HK-2 (cell line): Measurements from ENCODE around the gene CFAP61.
"Not testable (repeated sequence)": the region's sequence is repeated elsewhere in the genome, so short reads cannot be mapped to it uniquely, and the experiment has no call there.

ENCODE experiments used
- DNase-seq: peaks from one replicate; pipeline ENCODE4 v3.0.0-alpha.2; 2018; ENCODE audit not compliant: unreplicated experiment

The CFAP61 gene

GRCh38 chr20:20230741-20231140 lies 178.4 kb downstream of the CFAP61 start:
- DNase-seq = no peak

DNA sequence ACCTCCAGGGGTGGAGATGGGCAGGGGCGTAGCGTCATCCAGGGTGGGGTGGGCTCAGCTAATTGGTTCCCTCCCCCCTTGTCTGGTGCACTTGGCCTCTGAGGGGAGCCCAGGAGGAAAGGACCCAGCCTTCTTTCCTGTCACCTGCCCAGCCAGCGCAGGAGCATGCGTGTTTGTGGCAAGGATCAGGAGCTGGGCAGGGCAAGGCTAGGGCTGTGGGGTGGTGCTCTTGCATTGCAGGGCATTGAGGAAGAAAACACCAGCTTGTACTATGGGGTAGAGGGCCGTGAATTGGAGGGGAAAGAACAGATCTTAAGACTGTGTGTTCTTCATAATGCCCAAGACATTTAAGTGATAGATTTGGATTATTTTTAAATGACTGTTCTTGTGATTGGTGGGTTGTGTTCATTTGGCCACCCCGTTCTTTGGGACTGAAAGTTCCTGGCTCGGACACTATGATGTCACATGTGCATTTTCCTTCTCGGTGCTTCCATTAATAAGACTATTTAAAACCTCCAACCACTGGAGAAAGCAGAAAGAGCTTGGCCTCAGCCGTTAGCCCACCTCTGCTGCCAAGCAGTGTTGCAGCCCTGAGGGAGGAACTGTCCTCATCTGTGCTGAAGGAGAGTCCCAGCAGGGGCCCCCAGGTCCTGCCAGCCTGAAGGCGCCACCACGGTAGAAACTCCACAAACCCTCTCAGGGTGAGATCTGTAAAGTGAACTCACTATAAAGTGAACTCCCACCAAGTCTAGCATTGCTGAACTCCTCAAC lies 179.4 kb downstream of the CFAP61 start:
- DNase-seq = no peak

- no peak for DNase-seq
Observed at GRCh38 chr20:20233041-20233514, 180.7 kb downstream of the CFAP61 start.

- DNase-seq = no peak
Observed at GRCh38 chr20:20235681-20236080, 183.3 kb downstream of the CFAP61 start.

- DNase-seq = peak; percentile 34
Observed at GRCh38 chr20:20237093-20237959, 185.0 kb downstream of the CFAP61 start.

DNA sequence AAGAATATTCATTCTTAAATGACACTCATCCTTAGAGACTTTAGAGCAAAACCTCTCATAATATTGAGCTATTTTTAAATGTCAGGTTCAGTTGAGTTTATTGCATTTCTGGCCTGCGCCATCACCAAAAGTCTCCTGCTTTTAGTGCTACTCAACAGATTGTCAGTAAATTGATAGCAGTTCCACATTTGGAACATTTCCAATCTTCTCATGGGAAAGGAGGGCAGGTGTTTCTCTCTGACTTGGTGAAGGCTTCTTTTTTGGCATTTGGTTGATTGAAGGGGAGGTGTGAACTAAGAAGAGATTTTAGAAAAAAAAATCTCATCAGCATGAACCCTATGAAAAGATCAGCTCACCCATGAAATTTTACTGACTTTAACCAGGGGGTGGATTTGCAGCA lies 189.6 kb downstream of the CFAP61 start:
- DNase-seq = no peak

- not testable (repeated sequence) for DNase-seq
Observed at GRCh38 chr20:20244384-20244783, 192.1 kb downstream of the CFAP61 start.

DNA sequence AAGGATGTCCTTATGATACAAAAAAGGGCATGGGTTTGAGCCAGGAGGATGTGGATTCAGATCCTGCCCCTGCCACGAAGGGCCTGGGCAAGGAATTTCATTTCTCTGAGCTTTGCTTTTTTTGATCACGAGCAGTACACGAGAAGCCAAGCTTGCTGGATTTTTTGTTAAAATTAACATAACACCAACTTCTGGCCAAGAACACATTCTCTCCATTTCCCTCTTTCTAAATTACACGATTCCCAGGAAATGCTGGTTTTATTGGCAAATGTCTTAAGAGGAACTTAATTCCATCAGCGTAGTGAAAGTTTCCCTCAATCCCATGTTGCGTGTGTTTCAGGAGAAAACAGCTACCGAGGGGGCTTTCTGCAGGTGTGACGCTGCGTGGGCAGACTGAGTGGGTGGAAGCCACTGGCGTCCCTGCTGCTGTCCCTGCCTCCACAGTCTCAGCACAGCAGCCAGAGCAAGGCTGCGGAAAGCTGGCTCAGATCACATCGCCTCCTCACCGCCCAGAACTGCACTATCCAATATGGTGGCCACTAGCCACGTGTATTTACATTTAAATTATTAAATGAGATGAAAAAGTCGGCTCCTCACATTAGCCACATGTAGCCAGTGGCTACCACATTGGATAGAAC lies 194.8 kb downstream of the CFAP61 start:
- DNase-seq = no peak

- DNase-seq = no peak
Observed at GRCh38 chr20:20248620-20249200, 196.4 kb downstream of the CFAP61 start.

DNA sequence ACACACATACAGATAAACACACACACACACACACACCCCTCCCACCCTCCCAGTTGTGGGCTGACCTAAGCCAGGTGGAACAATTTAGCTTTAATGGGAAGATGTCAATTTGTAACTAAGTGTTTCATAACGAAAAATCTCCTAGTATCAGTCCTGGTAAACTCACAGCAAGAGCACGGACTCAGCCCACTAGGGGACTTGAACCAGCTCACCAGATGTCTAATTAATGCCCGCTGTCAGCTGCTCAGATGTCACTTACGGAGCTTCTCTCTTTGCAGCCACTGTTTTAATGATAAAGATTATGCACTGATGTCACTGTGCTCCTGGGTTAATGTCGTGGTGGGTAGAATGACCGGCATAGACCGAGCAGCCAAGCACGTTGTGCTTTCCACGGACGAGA lies 199.0 kb downstream of the CFAP61 start:
- no peak for DNase-seq

DNA sequence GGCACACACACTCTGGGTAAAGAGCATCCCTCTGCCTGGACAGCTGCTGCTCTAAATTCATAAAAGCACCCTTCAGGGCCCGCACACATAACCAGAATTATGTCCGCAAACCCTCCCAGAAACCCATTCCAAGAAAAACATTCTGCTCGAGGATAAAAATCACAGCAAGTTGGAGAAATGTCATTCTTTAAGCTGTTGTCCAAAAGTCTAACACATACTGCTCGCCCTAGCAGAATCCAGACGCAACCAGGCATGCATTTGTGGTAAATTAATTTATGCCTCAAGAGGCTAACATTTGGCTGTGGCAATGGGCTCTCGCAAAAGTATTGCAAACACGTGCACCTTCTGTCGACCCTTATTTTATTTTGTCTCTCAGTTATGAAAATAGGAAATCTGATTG lies 199.5 kb downstream of the CFAP61 start:
- no peak for DNase-seq

- no peak for DNase-seq
Observed at GRCh38 chr20:20253039-20253743, 200.9 kb downstream of the CFAP61 start.

GRCh38 chr20:20253744-20254330 lies 201.5 kb downstream of the CFAP61 start:
- DNase-seq = no peak

DNA sequence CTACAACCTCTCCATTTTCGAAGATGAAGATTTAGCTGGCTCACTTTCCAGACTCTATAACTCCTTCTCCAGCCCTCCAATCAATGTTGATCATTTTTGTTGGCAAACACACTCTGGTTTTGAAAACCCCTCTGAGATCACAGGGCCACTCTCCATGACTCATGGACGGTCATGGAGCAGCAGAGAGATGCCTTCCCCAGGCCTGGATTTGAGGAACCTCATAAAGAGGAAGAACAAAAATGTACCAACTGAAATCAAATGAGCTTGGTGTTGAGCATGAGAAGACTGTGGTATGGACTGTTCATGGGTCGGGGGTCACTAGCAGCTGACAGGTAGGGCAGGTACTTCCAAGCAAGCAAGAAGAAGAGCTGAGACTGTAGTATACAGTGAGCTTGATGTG lies 202.8 kb downstream of the CFAP61 start:
- DNase-seq = no peak

GRCh38 chr20:20259533-20259932 lies 207.2 kb downstream of the CFAP61 start:
- no peak for DNase-seq

- DNase-seq = no peak
Observed at GRCh38 chr20:20261159-20261558, 208.8 kb downstream of the CFAP61 start.

DNA sequence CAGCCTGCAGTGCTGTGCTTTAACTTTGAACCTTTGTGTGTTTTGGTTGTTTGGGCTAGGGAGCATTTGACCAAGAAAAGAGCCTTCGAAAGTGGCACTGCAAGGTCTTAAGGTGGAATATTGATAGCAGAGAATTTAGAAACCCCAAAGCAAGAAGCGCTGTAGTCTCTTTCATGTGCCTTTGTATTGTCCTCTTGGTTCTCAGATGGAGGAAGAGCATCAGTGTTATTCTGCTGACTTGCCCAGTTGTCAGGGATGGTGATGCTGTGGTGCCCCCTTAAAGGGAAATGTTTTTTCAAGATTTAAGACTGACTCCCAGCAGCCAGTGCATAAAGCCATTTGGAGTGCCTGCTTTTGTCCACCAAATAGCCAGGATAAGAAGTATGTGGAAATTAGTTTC lies 212.9 kb downstream of the CFAP61 start:
- no peak for DNase-seq

- DNase-seq = no peak
Observed at GRCh38 chr20:20266552-20266951, 214.2 kb downstream of the CFAP61 start.

DNA sequence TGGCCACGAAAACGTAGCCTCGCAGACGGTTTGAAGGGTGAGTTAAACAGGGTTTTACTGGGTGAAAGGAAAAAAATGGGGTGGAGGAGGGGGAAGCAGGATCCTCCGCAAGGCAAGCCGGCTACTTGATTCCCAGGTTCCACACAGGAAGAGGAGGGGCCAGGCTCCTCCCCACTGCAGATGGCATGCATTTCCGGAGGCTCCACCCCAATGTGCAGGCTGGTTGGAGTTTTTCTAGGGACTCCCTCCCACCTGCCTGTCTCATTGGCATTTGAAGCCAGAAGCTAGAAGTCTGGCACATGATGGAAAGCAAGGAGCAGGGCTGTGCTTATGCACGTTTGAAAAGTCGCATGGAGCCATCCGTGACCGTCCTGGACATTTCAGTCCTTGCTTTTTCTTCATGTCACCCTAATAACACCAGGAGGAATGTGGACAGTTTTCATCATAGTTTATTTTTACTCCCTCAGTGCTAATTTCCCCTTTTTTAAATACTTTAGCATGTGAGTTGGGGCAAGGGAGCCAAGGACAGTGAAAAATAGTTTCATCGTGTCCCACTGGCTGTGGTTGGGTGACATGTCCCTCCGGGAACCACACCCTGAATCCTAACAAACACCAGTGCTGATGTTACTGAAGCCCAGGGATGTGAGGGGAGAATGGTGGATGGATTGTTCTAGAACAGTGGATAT lies 215.5 kb downstream of the CFAP61 start:
- DNase-seq = no peak

GRCh38 chr20:20271271-20271670 lies 218.9 kb downstream of the CFAP61 start:
- DNase-seq = no peak
